ENCODE data around the gene MYH10.
"Not testable (repeated sequence)": the region's sequence is repeated elsewhere in the genome, so short reads cannot be mapped to it uniquely, and the experiment has no call there.

Gene MYH10

DNA sequence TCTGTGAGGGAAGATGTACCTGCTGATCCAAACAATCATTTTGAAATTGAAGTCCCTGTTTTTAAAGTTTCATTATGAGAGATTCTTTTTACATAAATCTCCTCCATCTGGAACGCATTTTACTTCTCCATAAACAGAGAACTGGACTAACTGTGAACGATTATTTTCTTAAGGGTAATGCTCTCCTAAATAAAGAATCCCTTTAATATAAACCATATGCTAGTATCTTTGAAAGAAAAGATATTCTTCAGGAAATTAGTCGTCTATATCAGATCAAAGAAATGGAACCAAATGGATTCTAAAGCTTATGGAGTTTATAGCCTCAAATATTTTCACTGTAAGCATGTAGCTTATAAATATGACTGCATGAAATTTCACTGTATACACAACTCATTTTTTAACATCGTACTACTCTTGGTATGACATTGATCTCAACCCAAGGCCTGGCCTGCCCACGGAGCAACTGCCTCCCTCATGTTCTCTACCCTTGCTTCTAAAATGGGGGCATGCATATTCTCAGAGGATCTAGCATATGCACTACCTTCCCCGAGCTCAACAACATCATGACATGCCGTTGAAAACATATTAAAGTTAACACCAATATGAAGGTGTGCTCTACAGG, 66.4 kb downstream of the MYH10 start:
- H3K27ac ChIP-seq (ENCODE audit: low read depth, low read length): no peak overlapping the region
- H3K27me3 ChIP-seq (ENCODE audit: control insufficient read depth in 5 of 5, insufficient read depth in 4 of 5, low read length in 5 of 5): no peaks in the 10 kb centered on the region
- H3K4me1 ChIP-seq (ENCODE audit: control insufficient read depth in 5 of 5, insufficient read depth in 5 of 5, low read length in 5 of 5): no peaks in the 10 kb centered on the region

GRCh38 chr17:8563024-8563776, 67.3 kb downstream of the MYH10 start:
- H3K36me3 ChIP-seq (ENCODE audit: control insufficient read depth in 5 of 5, insufficient read depth in 5 of 5, low read length in 5 of 5): peaks cover 3 to 23% (median 21%) of the 10 kb centered on the region in 5 donors
- no peaks in the 10 kb centered on the region for H3K4me1 ChIP-seq (ENCODE audit: control insufficient read depth in 5 of 5, insufficient read depth in 5 of 5, low read length in 5 of 5)
- no peaks in the 10 kb centered on the region for H3K9me3 ChIP-seq (ENCODE audit: control insufficient read depth in 5 of 5, low read length in 5 of 5)

More for the DNA sequence above, 66.4 kb downstream of the MYH10 start:
- Histone ChIP-seq H3K36me3 (ENCODE audit: control insufficient read depth in 5 of 5, insufficient read depth in 5 of 5, low read length in 5 of 5) (peaks cover 7 to 32% (median 29%) of the 10 kb centered on the region in 5 donors), H3K9me3 (ENCODE audit: control insufficient read depth in 5 of 5, low read length in 5 of 5) (no peaks in the 10 kb centered on the region), H3K4me3 (ENCODE audit: low read depth in 1 of 5, low read length in 5 of 5) (no peak overlapping the region), H3K9ac (ENCODE audit: low read length in 5 of 5) (no peak overlapping the region)

GRCh38 chr17:8558144-8558543, 72.4 kb downstream of the MYH10 start:
- H3K4me1 ChIP-seq (ENCODE audit: control insufficient read depth in 5 of 5, insufficient read depth in 5 of 5, low read length in 5 of 5): no peaks in the 10 kb centered on the region
- H3K27me3 ChIP-seq (ENCODE audit: control insufficient read depth in 5 of 5, insufficient read depth in 4 of 5, low read length in 5 of 5): no peaks in the 10 kb centered on the region
- no peak overlapping the region for H3K4me3 ChIP-seq (ENCODE audit: low read depth in 1 of 5, low read length in 5 of 5)
- H3K36me3 ChIP-seq (ENCODE audit: control insufficient read depth in 5 of 5, insufficient read depth in 5 of 5, low read length in 5 of 5): peaks cover 0 to 13% (median 11%) of the 10 kb centered on the region in 5 donors
- H3K9ac ChIP-seq (ENCODE audit: low read length in 5 of 5): no peak overlapping the region
- H3K27ac ChIP-seq (ENCODE audit: low read depth, low read length): no peak overlapping the region
- H3K9me3 ChIP-seq (ENCODE audit: control insufficient read depth in 5 of 5, low read length in 5 of 5): no peaks in the 10 kb centered on the region

More at GRCh38 chr17:8563024-8563776, 67.3 kb downstream of the MYH10 start:
- no peaks in the 10 kb centered on the region for H3K27me3 ChIP-seq (ENCODE audit: control insufficient read depth in 5 of 5, insufficient read depth in 4 of 5, low read length in 5 of 5)
- H3K4me3 ChIP-seq (ENCODE audit: low read depth in 1 of 5, low read length in 5 of 5): no peak overlapping the region
- H3K9ac ChIP-seq (ENCODE audit: low read length in 5 of 5): no peak overlapping the region
- no peak overlapping the region for H3K27ac ChIP-seq (ENCODE audit: low read depth, low read length)

DNA sequence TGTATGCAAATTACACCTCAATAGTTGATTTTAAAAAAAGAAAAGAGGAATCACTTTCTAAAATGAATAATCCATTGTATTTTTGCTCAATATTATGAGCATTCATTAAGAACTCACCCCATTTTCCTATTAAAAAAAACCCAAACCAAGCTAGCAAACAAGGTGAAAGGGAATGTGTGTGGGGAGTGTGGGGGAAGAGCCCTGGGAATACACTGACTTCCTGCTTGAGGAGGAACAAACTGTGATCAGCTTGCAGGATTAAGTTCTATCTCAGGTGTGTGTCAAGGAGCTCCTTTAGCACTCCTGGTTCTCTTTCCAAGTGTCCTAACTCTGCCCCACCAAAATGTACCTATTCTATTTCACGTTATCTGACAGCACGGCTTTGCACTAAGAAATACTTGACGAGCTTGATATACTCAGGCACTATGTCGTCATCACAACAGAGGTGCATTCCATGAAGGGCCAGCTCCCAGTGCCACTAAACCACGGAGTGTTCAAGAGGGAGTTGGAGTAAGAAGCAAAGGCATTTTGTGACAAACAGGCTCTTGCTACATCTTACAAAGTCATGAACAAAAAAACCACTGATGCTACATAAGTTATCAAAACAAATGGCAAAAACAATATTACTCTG, 73.2 kb downstream of the MYH10 start:
- H3K9me3 ChIP-seq (ENCODE audit: control insufficient read depth in 5 of 5, low read length in 5 of 5): no peaks in the 10 kb centered on the region
- no peaks in the 10 kb centered on the region for H3K27me3 ChIP-seq (ENCODE audit: control insufficient read depth in 5 of 5, insufficient read depth in 4 of 5, low read length in 5 of 5)
- H3K27ac ChIP-seq (ENCODE audit: low read depth, low read length): no peak overlapping the region
- peaks cover 2 to 21% (median 16%) of the 10 kb centered on the region in 5 donors for H3K36me3 ChIP-seq (ENCODE audit: control insufficient read depth in 5 of 5, insufficient read depth in 5 of 5, low read length in 5 of 5)
- no peak overlapping the region for H3K4me3 ChIP-seq (ENCODE audit: low read depth in 1 of 5, low read length in 5 of 5)
- H3K4me1 ChIP-seq (ENCODE audit: control insufficient read depth in 5 of 5, insufficient read depth in 5 of 5, low read length in 5 of 5): no peaks in the 10 kb centered on the region
- H3K9ac ChIP-seq (ENCODE audit: low read length in 5 of 5): no peak overlapping the region

- Histone ChIP-seq H3K36me3 (ENCODE audit: control insufficient read depth in 5 of 5, insufficient read depth in 5 of 5, low read length in 5 of 5) (peaks cover 2 to 20% (median 14%) of the 10 kb centered on the region in 5 donors), H3K9me3 (ENCODE audit: control insufficient read depth in 5 of 5, low read length in 5 of 5) (no peaks in the 10 kb centered on the region), H3K4me3 (ENCODE audit: low read depth in 1 of 5, low read length in 5 of 5) (no peak overlapping the region), H3K9ac (ENCODE audit: low read length in 5 of 5) (no peak overlapping the region), H3K27ac (ENCODE audit: low read depth, low read length) (no peak overlapping the region), H3K27me3 (ENCODE audit: control insufficient read depth in 5 of 5, insufficient read depth in 4 of 5, low read length in 5 of 5) (no peaks in the 10 kb centered on the region), H3K4me1 (ENCODE audit: control insufficient read depth in 5 of 5, insufficient read depth in 5 of 5, low read length in 5 of 5) (no peaks in the 10 kb centered on the region)
Measured at GRCh38 chr17:8556074-8556473, 74.5 kb downstream of the MYH10 start.

GRCh38 chr17:8555062-8555461, 75.5 kb downstream of the MYH10 start:
- Histone ChIP-seq H3K4me1 (ENCODE audit: control insufficient read depth in 5 of 5, insufficient read depth in 5 of 5, low read length in 5 of 5) (no peaks in the 10 kb centered on the region), H3K4me3 (ENCODE audit: low read depth in 1 of 5, low read length in 5 of 5) (no peak overlapping the region), H3K27me3 (ENCODE audit: control insufficient read depth in 5 of 5, insufficient read depth in 4 of 5, low read length in 5 of 5) (no peaks in the 10 kb centered on the region), H3K9ac (ENCODE audit: low read length in 5 of 5) (no peak overlapping the region), H3K36me3 (ENCODE audit: control insufficient read depth in 5 of 5, insufficient read depth in 5 of 5, low read length in 5 of 5) (peaks cover 0 to 11% (median 7%) of the 10 kb centered on the region in 5 donors), H3K27ac (ENCODE audit: low read depth, low read length) (no peak overlapping the region), H3K9me3 (ENCODE audit: control insufficient read depth in 5 of 5, low read length in 5 of 5) (no peaks in the 10 kb centered on the region)

- Histone ChIP-seq H3K36me3 (ENCODE audit: control insufficient read depth in 5 of 5, insufficient read depth in 5 of 5, low read length in 5 of 5) (peaks cover 8 to 19% (median 12%) of the 10 kb centered on the region in 5 donors), H3K27ac (ENCODE audit: low read depth, low read length) (no peak overlapping the region), H3K4me3 (ENCODE audit: low read depth in 1 of 5, low read length in 5 of 5) (no peak overlapping the region), H3K4me1 (ENCODE audit: control insufficient read depth in 5 of 5, insufficient read depth in 5 of 5, low read length in 5 of 5) (no peaks in the 10 kb centered on the region), H3K27me3 (ENCODE audit: control insufficient read depth in 5 of 5, insufficient read depth in 4 of 5, low read length in 5 of 5) (no peaks in the 10 kb centered on the region), H3K9me3 (ENCODE audit: control insufficient read depth in 5 of 5, low read length in 5 of 5) (no peaks in the 10 kb centered on the region), H3K9ac (ENCODE audit: low read length in 5 of 5) (no peak overlapping the region)
Measured at GRCh38 chr17:8552577-8553320, 77.8 kb downstream of the MYH10 start.

DNA sequence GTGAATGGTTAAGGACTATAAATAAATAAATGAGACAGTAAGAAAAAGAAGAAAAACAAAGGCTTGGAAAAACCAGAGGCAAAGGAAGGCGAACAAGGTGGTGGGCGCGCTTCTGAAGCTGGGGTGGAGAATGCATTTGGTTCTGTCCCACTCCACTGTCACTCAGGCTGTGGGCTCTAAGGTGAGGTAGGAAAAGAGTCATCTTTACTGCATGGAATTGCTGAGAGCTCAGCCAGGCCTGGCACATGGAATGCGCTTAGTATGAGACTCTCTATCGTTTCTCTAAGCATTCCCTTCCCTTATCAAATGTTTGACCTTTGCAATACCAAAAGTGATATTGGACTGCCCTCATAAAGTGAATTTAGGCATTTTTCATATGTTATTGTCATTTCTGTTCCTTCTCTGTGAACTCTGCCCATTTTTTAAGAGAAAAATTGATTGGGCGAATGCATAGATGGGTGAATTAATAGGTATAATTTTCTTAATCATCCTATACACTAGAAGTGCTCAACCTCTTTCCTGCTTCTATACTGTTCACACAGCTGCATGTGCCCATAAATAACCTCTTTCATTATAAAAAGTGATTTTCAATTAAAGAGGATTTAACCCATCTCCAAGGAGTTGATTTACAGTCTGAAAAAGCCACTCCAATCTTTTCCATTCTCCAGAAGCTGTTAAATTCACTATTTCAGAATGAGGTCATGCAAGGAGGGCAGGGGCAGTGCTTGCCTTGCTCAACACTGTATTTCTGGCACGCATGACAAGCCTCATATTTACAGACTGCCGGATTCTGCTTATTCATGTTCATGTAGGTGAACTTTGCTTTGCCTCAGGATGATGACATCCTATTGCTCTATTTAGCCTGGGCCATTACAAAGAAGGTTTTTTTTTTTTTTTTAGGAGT, 87.7 kb downstream of the MYH10 start:
- no peak overlapping the region for H3K9ac ChIP-seq (ENCODE audit: low read length in 5 of 5)
- no peaks in the 10 kb centered on the region for H3K9me3 ChIP-seq (ENCODE audit: control insufficient read depth in 5 of 5, low read length in 5 of 5)
- no peaks in the 10 kb centered on the region for H3K27me3 ChIP-seq (ENCODE audit: control insufficient read depth in 5 of 5, insufficient read depth in 4 of 5, low read length in 5 of 5)
- H3K27ac ChIP-seq (ENCODE audit: low read depth, low read length): peak overlapping the region; percentile 66
- H3K4me3 ChIP-seq (ENCODE audit: low read depth in 1 of 5, low read length in 5 of 5): no peak overlapping the region
- H3K4me1 ChIP-seq (ENCODE audit: control insufficient read depth in 5 of 5, insufficient read depth in 5 of 5, low read length in 5 of 5): peaks cover 0 to 8% (median 7%) of the 10 kb centered on the region in 5 donors
- peaks cover 10 to 52% (median 40%) of the 10 kb centered on the region in 5 donors for H3K36me3 ChIP-seq (ENCODE audit: control insufficient read depth in 5 of 5, insufficient read depth in 5 of 5, low read length in 5 of 5)

DNA sequence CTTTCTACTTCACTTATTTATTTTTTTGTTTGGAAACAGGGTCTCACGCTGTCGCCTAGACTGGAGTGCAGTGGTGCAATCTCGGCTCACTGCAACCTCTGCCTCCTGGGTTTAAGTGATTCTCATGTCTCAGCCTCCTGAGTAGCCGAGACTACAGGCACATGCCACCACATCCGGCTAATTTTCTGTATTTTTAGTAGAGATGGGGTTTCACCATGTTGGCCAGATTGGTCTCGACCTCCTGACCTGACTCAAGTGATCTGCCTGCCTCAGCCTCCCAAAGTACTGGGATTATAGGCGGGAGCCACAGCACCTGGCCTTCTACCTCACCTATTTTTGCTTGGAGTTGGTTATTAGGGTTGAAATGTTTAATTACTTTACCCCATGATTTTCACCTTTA, 90.5 kb downstream of the MYH10 start:
- peaks cover 10 to 44% (median 31%) of the 10 kb centered on the region in 5 donors for H3K36me3 ChIP-seq (ENCODE audit: control insufficient read depth in 5 of 5, insufficient read depth in 5 of 5, low read length in 5 of 5)
- H3K27ac ChIP-seq (ENCODE audit: low read depth, low read length); H3K4me3 ChIP-seq (ENCODE audit: low read depth in 1 of 5, low read length in 5 of 5); H3K9ac ChIP-seq (ENCODE audit: low read length in 5 of 5); H3K27me3 ChIP-seq (ENCODE audit: control insufficient read depth in 5 of 5, insufficient read depth in 4 of 5, low read length in 5 of 5); H3K9me3 ChIP-seq (ENCODE audit: control insufficient read depth in 5 of 5, low read length in 5 of 5); H3K4me1 ChIP-seq (ENCODE audit: control insufficient read depth in 5 of 5, insufficient read depth in 5 of 5, low read length in 5 of 5): not testable (repeated sequence)
